GM10248 (cell line): Measurements from ENCODE around the gene NRP2.

Experiments used
- CTCF ChIA-PET: fragments of 300-600 bp; sonication (Branson Sonifier 250); formaldehyde crosslinking; extraction: SDS; loops from one replicate; lab custom pipeline; 2021; ENCODE audit warnings: antibody characterized with exemption; lab: Yijun Ruan, JAX
- POLR2A ChIA-PET: fragments of 350-650 bp; sonication (Branson Sonifier 250); formaldehyde crosslinking; extraction: SDS; loops from one replicate; lab custom pipeline; 2020; ENCODE audit warnings: antibody characterized with exemption; lab: Yijun Ruan, JAX
- DNase-seq: peaks from one replicate; pipeline ENCODE4 v3.0.0; 2012; ENCODE audit errors: extremely low spot score
- TF ChIP-seq, protein P1 (sequence below): IDR thresholded peaks from 2 replicates; pipeline ENCODE4 v1.5.1; 2012; ENCODE audit warnings: mild to moderate bottlenecking, low read depth; ENCODE audit errors: extremely low read depth, missing control alignments, control extremely low read depth

Gene NRP2

DNA sequence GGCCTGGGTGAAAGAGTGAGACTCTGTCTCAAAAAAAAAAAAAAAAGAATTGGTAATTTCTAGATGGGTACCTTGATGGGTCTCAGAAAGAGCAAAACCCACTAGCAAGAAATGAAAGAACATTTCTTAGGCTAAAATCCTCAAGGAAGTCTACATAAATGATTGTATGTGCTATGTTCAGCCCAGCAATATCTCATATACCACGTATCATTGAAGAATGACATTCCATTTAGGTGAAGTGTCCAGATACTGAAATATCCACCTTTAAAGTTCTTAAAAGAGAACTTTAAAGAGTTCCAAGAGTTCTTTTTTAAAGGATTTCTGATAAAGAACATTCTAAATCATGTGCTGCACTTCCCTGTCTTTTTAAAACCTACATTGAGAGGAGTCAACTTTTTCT lies 19.2 kb downstream of the NRP2 start:
- POLR2A ChIA-PET = no interaction called here
- CTCF ChIA-PET = interaction anchor here (0.6 to 2.4 kb wide), 3 partner anchors 11 to 74 kb away, joined by 3 to 10 read pairs (median 4); no protein-coding TSS in a partner anchor
- TF ChIP-seq, protein P1, sequence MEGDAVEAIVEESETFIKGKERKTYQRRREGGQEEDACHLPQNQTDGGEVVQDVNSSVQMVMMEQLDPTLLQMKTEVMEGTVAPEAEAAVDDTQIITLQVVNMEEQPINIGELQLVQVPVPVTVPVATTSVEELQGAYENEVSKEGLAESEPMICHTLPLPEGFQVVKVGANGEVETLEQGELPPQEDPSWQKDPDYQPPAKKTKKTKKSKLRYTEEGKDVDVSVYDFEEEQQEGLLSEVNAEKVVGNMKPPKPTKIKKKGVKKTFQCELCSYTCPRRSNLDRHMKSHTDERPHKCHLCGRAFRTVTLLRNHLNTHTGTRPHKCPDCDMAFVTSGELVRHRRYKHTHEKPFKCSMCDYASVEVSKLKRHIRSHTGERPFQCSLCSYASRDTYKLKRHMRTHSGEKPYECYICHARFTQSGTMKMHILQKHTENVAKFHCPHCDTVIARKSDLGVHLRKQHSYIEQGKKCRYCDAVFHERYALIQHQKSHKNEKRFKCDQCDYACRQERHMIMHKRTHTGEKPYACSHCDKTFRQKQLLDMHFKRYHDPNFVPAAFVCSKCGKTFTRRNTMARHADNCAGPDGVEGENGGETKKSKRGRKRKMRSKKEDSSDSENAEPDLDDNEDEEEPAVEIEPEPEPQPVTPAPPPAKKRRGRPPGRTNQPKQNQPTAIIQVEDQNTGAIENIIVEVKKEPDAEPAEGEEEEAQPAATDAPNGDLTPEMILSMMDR = no peak
- no peak for DNase-seq

DNA sequence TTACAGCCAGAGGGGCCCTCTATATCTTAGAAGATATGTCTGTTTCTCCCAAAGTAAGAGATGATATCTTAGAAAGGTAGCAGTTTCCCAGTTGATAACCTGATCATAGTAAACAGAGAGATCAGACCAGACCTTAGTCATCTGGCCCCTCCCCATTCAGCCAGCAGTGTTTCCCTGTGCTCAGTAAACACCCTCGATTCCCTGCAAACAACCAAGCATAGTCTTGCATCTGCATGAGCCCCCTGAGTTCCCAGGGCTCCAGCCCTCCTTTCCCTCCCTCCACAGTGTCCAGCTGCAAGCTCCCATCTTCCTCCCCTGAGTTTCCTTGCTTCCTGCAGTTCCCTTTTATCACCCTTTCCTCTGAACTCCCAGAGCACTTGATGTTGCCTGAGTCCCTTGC lies 20.3 kb downstream of the NRP2 start:
- ChIA-PET POLR2A (no interaction called here), CTCF (interaction anchor here (1.2 to 1.6 kb wide), 2 partner anchors 21 to 23 kb away, joined by 3 to 4 read pairs; no protein-coding TSS in a partner anchor)
- TF ChIP-seq, protein P1 = no peak
- no peak for DNase-seq

DNA sequence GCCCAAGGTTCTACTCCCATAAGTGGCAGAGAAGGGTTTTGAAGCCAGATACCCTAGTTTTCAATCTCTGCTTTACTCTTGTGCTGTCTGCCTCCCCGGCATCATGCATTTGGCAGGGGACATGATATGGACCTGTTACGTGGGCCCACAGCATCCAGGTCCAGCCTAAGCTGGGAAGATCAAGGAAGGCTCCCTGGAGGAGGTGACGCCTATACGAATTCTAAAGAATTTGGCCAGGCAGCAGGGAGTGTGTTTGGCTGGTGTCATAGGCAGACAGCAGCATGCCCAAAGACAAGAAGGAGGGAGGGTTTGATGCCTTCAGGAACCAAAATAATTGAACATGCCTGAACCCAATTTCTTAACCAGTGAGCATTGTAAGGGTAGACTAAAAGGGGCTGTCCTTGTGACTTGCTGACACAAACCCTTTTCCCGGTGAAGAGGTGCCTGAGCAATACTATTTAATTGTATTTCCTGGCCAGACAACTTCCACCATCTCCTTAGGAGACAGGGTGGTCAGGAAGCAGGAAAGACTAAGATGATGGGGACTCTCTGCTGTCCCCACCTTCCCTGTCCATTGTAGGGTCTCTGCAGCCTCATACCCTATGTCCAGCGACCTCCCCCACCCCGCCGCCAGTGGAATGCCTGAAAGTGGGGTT lies 21.3 kb downstream of the NRP2 start:
- TF ChIP-seq, protein P1 = no peak
- DNase-seq = no peak
- ChIA-PET CTCF (interaction anchor here (1.6 to 2.7 kb wide), 2 partner anchors 18 to 24 kb away, joined by 4 to 9 read pairs; no protein-coding TSS in a partner anchor), POLR2A (no interaction called here)

DNA sequence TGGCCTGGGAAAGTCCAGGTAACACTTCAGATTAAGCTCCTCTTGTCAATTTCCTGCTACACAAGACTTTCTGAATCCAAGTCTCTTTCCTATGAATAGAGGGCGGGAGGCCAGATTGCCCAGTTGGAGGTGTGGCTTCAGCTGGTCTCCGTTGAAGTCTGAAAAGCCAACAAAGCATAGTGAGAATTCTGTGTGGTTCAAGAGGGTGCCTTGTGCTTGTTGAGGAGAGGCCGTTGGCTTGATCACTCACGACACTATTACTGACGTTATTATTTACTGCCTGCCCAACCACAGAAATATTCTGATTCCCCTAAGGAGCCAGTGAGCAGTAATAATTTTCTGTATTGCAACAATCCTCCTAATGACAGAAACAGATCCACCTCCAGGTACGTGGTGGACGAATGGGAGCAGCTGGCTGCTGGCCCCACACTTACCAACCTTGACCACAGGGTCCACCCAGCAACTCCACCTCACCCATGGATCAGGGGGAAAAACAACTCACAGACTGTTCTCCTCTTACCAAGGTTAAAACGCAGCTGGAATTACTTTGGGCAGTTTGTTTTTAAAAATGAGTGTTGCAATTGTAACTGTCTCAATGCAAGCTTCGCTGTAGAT lies 21.9 kb downstream of the NRP2 start:
- DNase-seq = no peak
- CTCF ChIA-PET = interaction anchor here (1.6 to 2.7 kb wide), 2 partner anchors 17 to 25 kb away, joined by 4 to 9 read pairs; no protein-coding TSS in a partner anchor
- TF ChIP-seq, protein P1 = no peak
- POLR2A ChIA-PET = no interaction called here

DNA sequence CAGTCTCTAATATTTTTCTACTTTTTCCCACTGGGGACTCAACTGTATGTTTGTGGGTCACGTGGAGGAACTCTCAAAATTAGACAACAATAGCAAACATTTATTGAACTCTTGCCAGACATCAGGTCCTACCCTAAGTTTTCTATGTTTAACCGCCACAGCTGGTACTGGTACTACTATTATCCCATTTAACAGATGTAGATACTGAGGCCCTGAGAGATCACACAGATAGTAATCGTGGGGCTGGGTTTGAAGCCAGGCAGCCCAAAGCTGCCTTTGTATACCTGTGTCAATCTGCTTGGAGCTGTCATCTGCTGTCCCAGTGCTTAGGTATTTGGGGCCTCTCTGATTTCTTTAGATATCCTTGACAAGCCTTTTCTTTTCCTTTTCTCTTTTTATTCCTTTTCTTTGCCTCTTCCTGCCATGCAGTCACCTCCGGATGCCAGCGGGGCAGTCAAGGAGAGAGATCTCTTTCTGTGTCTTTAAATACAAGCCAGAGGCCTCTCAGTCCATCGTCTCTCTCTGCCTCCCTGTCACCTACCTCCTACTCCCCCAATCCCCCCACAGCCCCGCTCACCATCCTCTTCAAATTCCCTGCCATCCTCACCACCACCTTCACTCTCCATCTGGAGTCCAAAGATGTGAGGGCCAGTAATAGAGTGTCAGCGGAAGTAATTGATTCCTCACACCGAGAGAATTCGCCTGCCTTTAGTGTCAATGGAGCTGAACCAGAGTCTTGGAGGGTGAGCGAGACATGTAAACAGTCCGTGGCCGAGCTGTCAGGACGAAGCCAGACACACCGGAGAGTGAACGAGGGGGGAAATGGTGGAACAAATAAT lies 23.4 kb downstream of the NRP2 start:
- POLR2A ChIA-PET = no interaction called here
- TF ChIP-seq, protein P1 = no peak
- no peak for DNase-seq
- CTCF ChIA-PET = interaction anchor here (0.7 to 2.7 kb wide), 9 partner anchors 7 to 220 kb away, joined by 3 to 9 read pairs (median 4); no protein-coding TSS in a partner anchor
